ENCODE measurements around the gene SEMA3F.

DNA sequence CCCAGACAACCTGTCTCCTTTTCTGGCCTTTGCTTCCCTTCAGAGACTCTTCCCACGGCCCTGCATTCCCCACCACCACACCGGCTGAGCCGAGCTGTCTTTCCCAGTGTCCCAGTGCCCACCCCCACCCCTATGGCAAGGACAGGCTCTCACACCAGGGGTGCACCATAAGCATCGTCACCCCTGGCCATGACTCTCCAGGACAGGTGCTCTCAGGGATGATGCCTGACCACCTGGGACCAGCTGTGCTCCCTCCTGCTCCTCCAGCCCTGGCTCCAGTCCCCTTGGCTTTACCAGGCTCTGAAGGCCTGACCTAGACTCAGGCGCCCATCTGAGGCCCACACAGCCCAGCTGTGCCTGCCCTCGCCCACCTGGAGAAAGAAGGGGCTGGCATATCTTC is 17.6 kb upstream of the SEMA3F start:
- TF ChIP-seq, protein P1, sequence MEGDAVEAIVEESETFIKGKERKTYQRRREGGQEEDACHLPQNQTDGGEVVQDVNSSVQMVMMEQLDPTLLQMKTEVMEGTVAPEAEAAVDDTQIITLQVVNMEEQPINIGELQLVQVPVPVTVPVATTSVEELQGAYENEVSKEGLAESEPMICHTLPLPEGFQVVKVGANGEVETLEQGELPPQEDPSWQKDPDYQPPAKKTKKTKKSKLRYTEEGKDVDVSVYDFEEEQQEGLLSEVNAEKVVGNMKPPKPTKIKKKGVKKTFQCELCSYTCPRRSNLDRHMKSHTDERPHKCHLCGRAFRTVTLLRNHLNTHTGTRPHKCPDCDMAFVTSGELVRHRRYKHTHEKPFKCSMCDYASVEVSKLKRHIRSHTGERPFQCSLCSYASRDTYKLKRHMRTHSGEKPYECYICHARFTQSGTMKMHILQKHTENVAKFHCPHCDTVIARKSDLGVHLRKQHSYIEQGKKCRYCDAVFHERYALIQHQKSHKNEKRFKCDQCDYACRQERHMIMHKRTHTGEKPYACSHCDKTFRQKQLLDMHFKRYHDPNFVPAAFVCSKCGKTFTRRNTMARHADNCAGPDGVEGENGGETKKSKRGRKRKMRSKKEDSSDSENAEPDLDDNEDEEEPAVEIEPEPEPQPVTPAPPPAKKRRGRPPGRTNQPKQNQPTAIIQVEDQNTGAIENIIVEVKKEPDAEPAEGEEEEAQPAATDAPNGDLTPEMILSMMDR (IDR thresholded peaks at IDR 0.05 in 4 of 5, conservative IDR thresholded peaks at IDR 0.05 in 1 of 5), result no peak
- TF ChIP-seq POLR2A (IDR thresholded peaks at IDR 0.05), result no peak

Data from gastrocnemius medialis (tissue), 4 donors.